MCF 10A (cell line): ENCODE data around the gene NRP1. TPM values are rescaled to one million over a fixed set of nuclear protein-coding genes. Genes with fewer than 3 reads are reported as not detected.

Experiments
- BruUV-seq: library from RNA; stranded (reverse); fragments of 400-500 nt; replicated peaks from 2 replicates; lab custom pipeline; 2021; lab: Mats Ljungman, UMichigan
- CTCF ChIA-PET: fragments of 300-600 bp; sonication (Branson Sonifier 250); formaldehyde crosslinking; extraction: SDS; loops from one replicate; lab custom pipeline; 2021; ENCODE audit warnings: antibody characterized with exemption, inconsistent platforms; lab: Yijun Ruan, JAX
- POLR2A ChIA-PET: fragments of 300-600, 350-650 bp; sonication (Branson Sonifier 250); formaldehyde crosslinking; extraction: SDS; loops from one replicate; lab custom pipeline; 2020; ENCODE audit warnings: antibody characterized with exemption, inconsistent platforms; lab: Yijun Ruan, JAX
- DNase-seq: peaks from one replicate; pipeline ENCODE4 v3.0.0-alpha.2; 2018; ENCODE audit not compliant: unreplicated experiment
- H3K27ac Mint-ChIP-seq: one replicate; pipeline ENCODE4 v1.8.0; 2022; ENCODE audit warnings: mild to moderate bottlenecking, low read depth, mixed read lengths; ENCODE audit not compliant: unreplicated experiment
- H3K27me3 Mint-ChIP-seq: one replicate; pipeline ENCODE4 v1.8.0; 2022; ENCODE audit warnings: mixed read lengths; ENCODE audit not compliant: insufficient read depth, unreplicated experiment
- H3K36me3 Mint-ChIP-seq: one replicate; pipeline ENCODE4 v1.8.0; 2022; ENCODE audit warnings: mild to moderate bottlenecking, moderate library complexity, mixed read lengths; ENCODE audit not compliant: insufficient read depth, unreplicated experiment
- H3K4me1 Mint-ChIP-seq: one replicate; pipeline ENCODE4 v1.8.0; 2022; ENCODE audit warnings: mixed read lengths; ENCODE audit not compliant: insufficient read depth, unreplicated experiment
- H3K4me3 Mint-ChIP-seq: one replicate; pipeline ENCODE4 v1.8.0; 2022; ENCODE audit warnings: mild to moderate bottlenecking, moderate library complexity, mixed read lengths; ENCODE audit not compliant: unreplicated experiment
- H3K9me3 Mint-ChIP-seq: one replicate; pipeline ENCODE4 v1.8.0; 2022; ENCODE audit warnings: mixed read lengths; ENCODE audit not compliant: unreplicated experiment
- intact Hi-C: fragments of 100-400 bp; cut with micrococcal nuclease; formaldehyde crosslinking; loops from 2 replicates; pipeline ENCODE4 v1.14.1; 2022
- total RNA-seq: library from RNA; stranded (reverse); gene quantifications from 2 replicates; pipeline ENCODE4 v1.2.3, GENCODE V29; 2022
- TF ChIP-seq, protein P1 (sequence below): fragments of 200-600 bp; IDR thresholded peaks from one replicate; pipeline ENCODE4 v1.8.0; 2022; ENCODE audit warnings: antibody characterized with exemption, mild to moderate bottlenecking; ENCODE audit not compliant: unreplicated experiment

The NRP1 gene
- total RNA-seq, 1 experiment from 2014 or later = 66.6 TPM

DNA sequence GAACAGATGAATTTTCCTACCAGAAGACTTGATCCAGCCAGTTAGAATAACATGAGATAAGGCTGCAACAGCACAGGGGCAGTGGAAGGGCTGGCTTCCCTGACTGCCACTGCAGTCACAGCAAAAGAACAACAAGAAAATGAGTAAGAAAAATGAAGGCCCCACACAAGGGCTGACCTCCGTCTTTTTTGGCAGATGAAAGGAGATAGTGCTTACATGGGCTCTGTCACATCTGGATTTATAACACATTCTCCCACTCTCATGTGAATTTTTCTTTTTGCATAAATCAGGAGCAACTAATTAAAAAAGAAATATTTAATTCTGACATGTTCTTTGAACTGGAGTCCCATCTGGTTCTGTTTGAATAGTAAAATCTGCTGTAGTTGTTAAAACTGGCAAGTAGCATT, 99.6 kb downstream of the NRP1 start:
- ChIA-PET CTCF (no interaction called here), POLR2A (no interaction called here)
- BruUV-seq = no TSS peak
- peaks cover 20% of the 10 kb centered on the region for H3K4me1 Mint-ChIP-seq
- no peak overlapping the region for H3K27ac Mint-ChIP-seq
- no peaks in the 10 kb centered on the region for H3K27me3 Mint-ChIP-seq
- TF ChIP-seq, protein P1, sequence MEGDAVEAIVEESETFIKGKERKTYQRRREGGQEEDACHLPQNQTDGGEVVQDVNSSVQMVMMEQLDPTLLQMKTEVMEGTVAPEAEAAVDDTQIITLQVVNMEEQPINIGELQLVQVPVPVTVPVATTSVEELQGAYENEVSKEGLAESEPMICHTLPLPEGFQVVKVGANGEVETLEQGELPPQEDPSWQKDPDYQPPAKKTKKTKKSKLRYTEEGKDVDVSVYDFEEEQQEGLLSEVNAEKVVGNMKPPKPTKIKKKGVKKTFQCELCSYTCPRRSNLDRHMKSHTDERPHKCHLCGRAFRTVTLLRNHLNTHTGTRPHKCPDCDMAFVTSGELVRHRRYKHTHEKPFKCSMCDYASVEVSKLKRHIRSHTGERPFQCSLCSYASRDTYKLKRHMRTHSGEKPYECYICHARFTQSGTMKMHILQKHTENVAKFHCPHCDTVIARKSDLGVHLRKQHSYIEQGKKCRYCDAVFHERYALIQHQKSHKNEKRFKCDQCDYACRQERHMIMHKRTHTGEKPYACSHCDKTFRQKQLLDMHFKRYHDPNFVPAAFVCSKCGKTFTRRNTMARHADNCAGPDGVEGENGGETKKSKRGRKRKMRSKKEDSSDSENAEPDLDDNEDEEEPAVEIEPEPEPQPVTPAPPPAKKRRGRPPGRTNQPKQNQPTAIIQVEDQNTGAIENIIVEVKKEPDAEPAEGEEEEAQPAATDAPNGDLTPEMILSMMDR = no peak
- intact Hi-C loops = no loop called here
- no peak for DNase-seq
- H3K36me3 Mint-ChIP-seq = peaks cover 6% of the 10 kb centered on the region
- no peaks in the 10 kb centered on the region for H3K9me3 Mint-ChIP-seq
- no peak overlapping the region for H3K4me3 Mint-ChIP-seq

DNA sequence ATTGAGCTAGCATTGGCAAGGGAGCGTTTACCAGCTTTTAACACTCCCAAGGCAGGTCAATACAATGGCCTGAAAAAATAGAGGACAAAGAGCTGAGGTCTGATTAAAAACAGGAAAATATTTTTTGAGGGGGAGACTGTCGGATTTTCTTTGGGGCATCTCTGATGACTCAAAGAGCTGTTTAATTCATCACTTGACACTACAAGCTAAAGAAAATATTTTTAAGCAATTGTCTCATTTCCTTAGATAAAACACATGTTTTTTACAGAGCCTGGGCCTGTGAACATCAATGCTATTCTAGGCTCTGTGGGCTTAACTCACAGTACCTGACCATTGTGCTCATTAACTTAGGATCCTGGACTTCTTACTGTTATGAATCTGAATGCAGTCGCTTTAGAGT, 100.8 kb downstream of the NRP1 start:
- POLR2A ChIA-PET = interaction anchor here (0.6 kb wide), 2 partner anchors 15 to 180 kb away, joined by 3 to 4 read pairs; no protein-coding TSS in a partner anchor
- H3K4me3 Mint-ChIP-seq = no peak overlapping the region
- no peaks in the 10 kb centered on the region for H3K9me3 Mint-ChIP-seq
- TF ChIP-seq, protein P1 = no peak
- CTCF ChIA-PET = interaction anchor here (0.6 to 1.2 kb wide), 3 partner anchors 13 to 40 kb away, joined by 3 to 8 read pairs (median 4); no protein-coding TSS in a partner anchor
- DNase-seq = no peak
- no TSS peak for BruUV-seq
- no peak overlapping the region for H3K27ac Mint-ChIP-seq
- H3K4me1 Mint-ChIP-seq = peaks cover 12% of the 10 kb centered on the region
- H3K36me3 Mint-ChIP-seq = peaks cover 6% of the 10 kb centered on the region
- intact Hi-C loops = no loop called here
- no peaks in the 10 kb centered on the region for H3K27me3 Mint-ChIP-seq

DNA sequence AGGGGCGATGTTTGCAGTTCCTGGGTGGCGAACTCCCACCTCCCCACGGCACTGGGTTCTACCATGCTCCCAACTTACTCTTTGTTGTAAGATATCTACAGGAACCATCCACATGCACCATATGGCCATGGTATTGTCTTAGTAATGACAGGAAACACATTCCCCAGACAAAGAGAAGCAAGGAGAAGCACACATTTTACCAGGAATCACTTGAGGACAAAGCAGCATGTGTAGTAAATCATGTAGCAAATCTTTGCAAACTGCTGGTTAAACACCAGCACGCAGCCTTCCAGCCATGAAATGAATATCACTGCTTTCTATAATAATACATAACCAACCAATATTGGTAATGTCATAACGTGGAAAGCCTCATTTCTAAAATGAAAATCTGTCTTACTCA, 101.2 kb downstream of the NRP1 start:
- Mint-ChIP-seq H3K36me3 (peaks cover 6% of the 10 kb centered on the region), H3K4me1 (peaks cover 8% of the 10 kb centered on the region), H3K4me3 (no peak overlapping the region), H3K9me3 (no peaks in the 10 kb centered on the region), H3K27me3 (no peaks in the 10 kb centered on the region), H3K27ac (no peak overlapping the region)
- POLR2A ChIA-PET = interaction anchor here (0.6 kb wide), 1 partner anchor 16 kb away, joined by 3 read pairs; no protein-coding TSS in a partner anchor
- no peak for DNase-seq
- intact Hi-C loops = no loop called here
- CTCF ChIA-PET = interaction anchor here (1.1 to 1.2 kb wide), 2 partner anchors 12 to 40 kb away, joined by 3 to 8 read pairs; no protein-coding TSS in a partner anchor
- TF ChIP-seq, protein P1 = no peak
- BruUV-seq = no TSS peak

DNA sequence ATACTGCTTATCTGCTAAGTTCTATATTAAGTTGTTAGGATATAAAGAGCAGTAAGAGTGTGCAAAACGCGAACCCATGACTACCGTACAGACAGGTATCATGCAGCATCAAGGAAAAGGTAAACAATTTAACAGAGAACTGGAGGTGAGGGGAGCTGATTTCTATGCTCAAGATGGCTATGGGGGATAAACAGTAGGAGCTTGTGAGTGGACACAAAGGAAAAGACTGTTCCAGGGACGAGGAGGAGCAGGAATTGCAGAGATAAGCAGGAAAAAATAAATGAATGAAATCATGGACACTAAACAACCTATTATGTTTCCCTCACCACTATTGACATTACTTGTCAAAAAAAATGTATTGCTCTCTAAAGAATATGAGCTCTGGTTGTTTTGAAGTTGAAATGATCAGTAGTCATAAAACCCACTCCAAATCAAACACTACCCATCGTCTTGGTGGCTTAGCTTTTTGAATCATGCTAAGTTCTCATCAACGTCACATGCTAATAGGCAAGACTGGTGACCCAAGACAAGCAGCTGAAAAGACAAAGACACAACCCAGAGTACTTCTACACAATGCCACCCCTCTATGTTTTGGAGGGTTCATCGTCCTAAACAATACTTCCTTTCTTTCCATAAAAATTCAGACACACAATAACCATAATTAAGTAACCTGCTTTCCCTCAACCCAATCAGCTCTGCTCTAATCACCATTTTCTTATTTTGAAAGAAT, 102.7 kb downstream of the NRP1 start:
- Mint-ChIP-seq H3K27me3 (no peaks in the 10 kb centered on the region), H3K4me1 (no peaks in the 10 kb centered on the region), H3K36me3 (peaks cover 6% of the 10 kb centered on the region), H3K4me3 (no peak overlapping the region), H3K27ac (no peak overlapping the region), H3K9me3 (no peaks in the 10 kb centered on the region)
- no TSS peak for BruUV-seq
- CTCF ChIA-PET = interaction anchor here (0.5 kb wide), 1 partner anchor 257 kb away, joined by 3 read pairs; no protein-coding TSS in a partner anchor
- TF ChIP-seq, protein P1 = no peak
- no peak for DNase-seq
- POLR2A ChIA-PET = no interaction called here
- intact Hi-C loops = no loop called here
